H9 (cell line): ENCODE measurements around the gene FATE1. TPM values are rescaled to one million over a fixed set of nuclear protein-coding genes. Genes with fewer than 3 reads are reported as not detected.

Experiments used
- DNase-seq: peaks from one replicate; pipeline ENCODE4 v3.0.0-alpha.2; 2017
- H2AFZ ChIP-seq: one replicate; pipeline ENCODE4 v1.6.1; 2013; ENCODE audit warnings: mild to moderate bottlenecking, low read length, control low read depth, moderate library complexity
- H2AK5ac ChIP-seq: 2 replicates; pipeline ENCODE4 v1.6.1; 2013; ENCODE audit warnings: low read length, control low read depth, mixed read lengths; ENCODE audit not compliant: insufficient read length
- H2BK120ac ChIP-seq: one replicate; pipeline ENCODE4 v1.6.1; 2013; ENCODE audit warnings: low read depth, mild to moderate bottlenecking, low read length, control low read depth, inconsistent platforms; ENCODE audit not compliant: poor library complexity, severe bottlenecking
- H2BK12ac ChIP-seq: 2 replicates; pipeline ENCODE4 v1.6.1; 2013; ENCODE audit warnings: low read length, control low read depth, mixed read lengths, low read depth; ENCODE audit not compliant: insufficient read length
- H2BK15ac ChIP-seq: 2 replicates; pipeline ENCODE4 v1.6.1; 2013; ENCODE audit warnings: low read depth, low read length, control low read depth
- H2BK20ac ChIP-seq: one replicate; pipeline ENCODE4 v1.6.1; 2013; ENCODE audit warnings: low read depth, mild to moderate bottlenecking, low read length, control low read depth, inconsistent platforms; ENCODE audit not compliant: poor library complexity, severe bottlenecking
- H2BK5ac ChIP-seq: 2 replicates; pipeline ENCODE4 v1.6.1; 2013; ENCODE audit warnings: low read length, control low read depth, mixed read lengths; ENCODE audit not compliant: insufficient read length
- H3K14ac ChIP-seq: 2 replicates; pipeline ENCODE4 v1.6.1; 2013; ENCODE audit warnings: low read length, control low read depth; ENCODE audit not compliant: insufficient read depth
- H3K18ac ChIP-seq: 2 replicates; pipeline ENCODE4 v1.6.1; 2013; ENCODE audit warnings: low read depth, mild to moderate bottlenecking, mixed read lengths, low read length, control low read depth; ENCODE audit not compliant: insufficient read length
- H3K23ac ChIP-seq: 2 replicates; pipeline ENCODE4 v1.6.1; 2013; ENCODE audit warnings: low read length, control low read depth, mixed read lengths, low read depth; ENCODE audit not compliant: insufficient read length
- H3K23me2 ChIP-seq: 2 replicates; pipeline ENCODE4 v1.6.1; 2013; ENCODE audit warnings: low read depth, mild to moderate bottlenecking, mixed read lengths, low read length, control low read depth; ENCODE audit not compliant: insufficient read length, poor library complexity, severe bottlenecking
- H3K27ac ChIP-seq: 2 replicates; pipeline ENCODE4 v1.5.1; 2013; ENCODE audit warnings: low read length, control low read depth, mixed read lengths, low read depth; ENCODE audit not compliant: insufficient read length
- H3K27me3 ChIP-seq: 2 replicates; pipeline ENCODE4 v1.6.1; 2013; ENCODE audit warnings: low read length, control low read depth, inconsistent platforms; ENCODE audit not compliant: insufficient read depth
- H3K4ac ChIP-seq: 2 replicates; pipeline ENCODE4 v1.6.1; 2013; ENCODE audit warnings: low read depth, mild to moderate bottlenecking, control low read depth, inconsistent platforms, low read length, moderate library complexity
- H3K4me1 ChIP-seq: 2 replicates; pipeline ENCODE4 v1.6.1; 2013; ENCODE audit warnings: low read length, control low read depth, inconsistent platforms; ENCODE audit not compliant: insufficient read depth
- H3K4me2 ChIP-seq: 2 replicates; pipeline ENCODE4 v1.6.1; 2013; ENCODE audit warnings: low read length, control low read depth, mixed read lengths; ENCODE audit not compliant: insufficient read length, insufficient read depth
- H3K56ac ChIP-seq: 2 replicates; pipeline ENCODE4 v1.6.1; 2013; ENCODE audit warnings: low read depth, mild to moderate bottlenecking, mixed read lengths, low read length, control low read depth; ENCODE audit not compliant: insufficient read length
- H3K79me1 ChIP-seq: 2 replicates; pipeline ENCODE4 v1.6.1; 2013; ENCODE audit warnings: low read depth, mild to moderate bottlenecking, moderate library complexity, low read length, control low read depth, inconsistent platforms; ENCODE audit not compliant: insufficient read depth, poor library complexity, severe bottlenecking
- H3K79me2 ChIP-seq: 2 replicates; pipeline ENCODE4 v1.6.1; 2013; ENCODE audit warnings: low read length, control low read depth, inconsistent platforms; ENCODE audit not compliant: insufficient read depth
- H3K9ac ChIP-seq: 2 replicates; pipeline ENCODE4 v1.6.1; 2013; ENCODE audit warnings: low read length, control low read depth, mixed read lengths; ENCODE audit not compliant: insufficient read length; ENCODE audit errors: extremely low read depth
- H3K9me3 ChIP-seq: one replicate; pipeline ENCODE4 v1.6.1; 2013; ENCODE audit warnings: low read depth, low read length, inconsistent platforms; ENCODE audit not compliant: control insufficient read depth
- H3T11ph ChIP-seq: one replicate; pipeline ENCODE4 v1.6.1; 2013; ENCODE audit warnings: mild to moderate bottlenecking, low read length, control low read depth, inconsistent platforms
- H4K20me1 ChIP-seq: one replicate; pipeline ENCODE4 v1.6.1; 2013; ENCODE audit not compliant: control insufficient read depth, insufficient read length, insufficient read depth
- H4K5ac ChIP-seq: 2 replicates; pipeline ENCODE4 v1.6.1; 2013; ENCODE audit warnings: low read depth, mild to moderate bottlenecking, mixed read lengths, low read length, control low read depth; ENCODE audit not compliant: insufficient read length
- H4K8ac ChIP-seq: replicated peaks from 2 replicates; pipeline ENCODE4 v1.6.1; 2013; ENCODE audit warnings: low read length, control low read depth, mixed read lengths, low read depth; ENCODE audit not compliant: insufficient read length
- H4K91ac ChIP-seq: 2 replicates; pipeline ENCODE4 v1.6.1; 2013; ENCODE audit warnings: low read depth, mild to moderate bottlenecking, moderate library complexity, mixed read lengths, low read length, control low read depth; ENCODE audit not compliant: insufficient read length
- H3K27ac Mint-ChIP-seq, 3 experiments: 2 replicates in 2 of 3; 3 replicates in 1 of 3; pipeline ENCODE4 v1.8.0; 2020 to 2021; ENCODE audit warnings: mixed read lengths in 3 of 3, mild to moderate bottlenecking in 1 of 3, moderate library complexity in 1 of 3
- H3K27me3 Mint-ChIP-seq: 2 replicates; pipeline ENCODE4 v1.8.0; 2021; ENCODE audit warnings: low read depth, mild to moderate bottlenecking, moderate library complexity, mixed read lengths
- H3K36me3 Mint-ChIP-seq, 3 experiments: 2 replicates in 2 of 3; 3 replicates in 1 of 3; pipeline ENCODE4 v1.8.0; 2020 to 2021; ENCODE audit warnings: low read depth in 3 of 3, mixed read lengths in 3 of 3; ENCODE audit not compliant: insufficient read depth in 1 of 3
- H3K4me1 Mint-ChIP-seq, 2 experiments: 2 replicates each; pipeline ENCODE4 v1.8.0; 2020; ENCODE audit warnings: mixed read lengths in 2 of 2
- H3K4me3 Mint-ChIP-seq, 2 experiments: 2 replicates in 1 of 2; 3 replicates in 1 of 2; pipeline ENCODE4 v1.8.0; 2020 to 2021; ENCODE audit warnings: mild to moderate bottlenecking in 2 of 2, mixed read lengths in 2 of 2, moderate library complexity in 1 of 2
- H3K9me3 Mint-ChIP-seq, 2 experiments: 2 replicates in 1 of 2; 3 replicates in 1 of 2; pipeline ENCODE4 v1.8.0; 2020; ENCODE audit warnings: mild to moderate bottlenecking in 2 of 2, mixed read lengths in 2 of 2, moderate library complexity in 1 of 2
- CTCF ChIP-seq: fragments of 200-600 bp; sonication (generic); conservative IDR thresholded peaks from 3 replicates; pipeline ENCODE4 v1.8.0; 2021; ENCODE audit warnings: antibody characterized with exemption, mild to moderate bottlenecking
- WGBS: extraction: QIAGEN DNeasy Blood & Tissue Kit; methylation state at CpG from one replicate; pipeline ENCODE4 v1.1.7; 2013; ENCODE audit warnings: missing lambda C conversion rate, low lambda C conversion rate, mixed read lengths; ENCODE audit not compliant: insufficient read length; ENCODE audit errors: extremely low coverage; 5-methylcytosine and 5-hydroxymethylcytosine counted together
- total RNA-seq: library from RNA; stranded (reverse); gene quantifications from 2 replicates; pipeline ENCODE4 v1.2.1, GENCODE V29; 2021

Gene FATE1
- total RNA-seq, 1 experiment from 2014 or later, result not detected

GRCh38 chrX:151765026-151765425, 49.2 kb downstream of the FATE1 start:
- peaks cover 53% of the 10 kb centered on the region for H3K9me3 ChIP-seq
- H2AK5ac ChIP-seq, result no peak overlapping the region
- no peak overlapping the region for H3K18ac ChIP-seq
- no peak for TF ChIP-seq CTCF
- no peak overlapping the region for H3K56ac ChIP-seq
- no peak overlapping the region for H3K23ac ChIP-seq
- no peak overlapping the region for H4K91ac ChIP-seq
- H3K23me2 ChIP-seq, result no peaks in the 10 kb centered on the region
- H3K4me2 ChIP-seq, result no peak overlapping the region
- no peak overlapping the region for H3K27ac ChIP-seq
- H3K27ac Mint-ChIP-seq, result no peak overlapping the region
- H2BK120ac ChIP-seq, result no peak overlapping the region
- H3K79me1 ChIP-seq, result no peaks in the 10 kb centered on the region
- no peak overlapping the region for H3K14ac ChIP-seq
- H3K4me3 Mint-ChIP-seq, result no peak overlapping the region
- H2BK12ac ChIP-seq, result no peak overlapping the region
- H3K27me3 Mint-ChIP-seq, result no peaks in the 10 kb centered on the region; the same call in 1 of the 2 replicates
- H2AFZ ChIP-seq, result no peak overlapping the region
- peaks cover 0 to 6% (median 0%) of the 10 kb centered on the region in 3 experiments; a peak in 3 of 7 replicates for H3K36me3 Mint-ChIP-seq
- H3K4me1 Mint-ChIP-seq, result no peaks in the 10 kb centered on the region
- H3K4ac ChIP-seq, result no peak overlapping the region
- DNase-seq, result no peak
- H4K5ac ChIP-seq, result no peak overlapping the region
- H3K9ac ChIP-seq, result no peak overlapping the region
- no peaks in the 10 kb centered on the region for H4K20me1 ChIP-seq
- H2BK5ac ChIP-seq, result no peak overlapping the region
- H3K9me3 Mint-ChIP-seq, result peaks cover 83 to 86% of the 10 kb centered on the region in 2 experiments
- WGBS, result no CpG with 5 or more reads among the region's 2 CpGs
- no peaks in the 10 kb centered on the region for H3K79me2 ChIP-seq
- H3T11ph ChIP-seq, result no peak overlapping the region
- H2BK15ac ChIP-seq, result no peak overlapping the region
- no peaks in the 10 kb centered on the region for H3K27me3 ChIP-seq
- no peak overlapping the region for H2BK20ac ChIP-seq
- H3K4me1 ChIP-seq, result no peaks in the 10 kb centered on the region
- no peak overlapping the region for H4K8ac ChIP-seq
